ENCODE measurements around the gene CIROP. TPM values are rescaled to one million over a fixed set of nuclear protein-coding genes. Genes with fewer than 3 reads are reported as not detected.
A peak's percentile ranks its signal among the peaks of the same experiment; 100 is the strongest.

CIROP gene
- total and polyA plus RNA-seq, 4 donors: not detected

GRCh38 chr14:23071244-23071920 is 33.4 kb downstream of the CIROP start (continued):
- peak in 1 of 2 donors; percentile 7 for TF ChIP-seq JUND (IDR thresholded peaks at IDR 0.05)
- TF ChIP-seq RXRA (IDR thresholded peaks at IDR 0.05): peak in 1 of 2 donors; percentile 30

- DNase-seq (ENCODE audit: low spot score): no peak
- Histone ChIP-seq H3K4me1 (ENCODE audit: control insufficient read depth in 4 of 4, insufficient read depth in 4 of 4, low read length in 3 of 4) (peaks cover 2 to 29% (median 20%) of the 10 kb centered on the region in 4 donors), H3K27me3 (ENCODE audit: control insufficient read depth in 4 of 4, insufficient read depth in 4 of 4, low read length in 3 of 4) (no peaks in the 10 kb centered on the region), H3K27ac (ENCODE audit: low read depth in 1 of 2, low read length in 2 of 2) (peak overlapping the region; percentile 70 to 74), H3K9me3 (ENCODE audit: control insufficient read depth in 4 of 4, low read length in 3 of 4) (no peaks in the 10 kb centered on the region), H3K36me3 (ENCODE audit: control insufficient read depth in 4 of 4, insufficient read depth in 3 of 4, low read depth in 1 of 4, low read length in 3 of 4) (peaks cover 6 to 44% (median 33%) of the 10 kb centered on the region in 4 donors), H3K9ac (ENCODE audit: low read depth in 1 of 2, low read length in 2 of 2) (peak overlapping the region in 1 of 2 donors; percentile 57), H3K4me3 (ENCODE audit: low read depth in 1 of 3, low read length in 3 of 3) (peak overlapping the region in 2 of 3 donors; percentile 68 to 77)
- TF ChIP-seq ZBTB33 (IDR thresholded peaks at IDR 0.05): no peak
- 18% methylated on average over 10 of the region's 10 CpGs for WGBS
Observed at GRCh38 chr14:23070262-23071129, 34.3 kb downstream of the CIROP start.

DNA sequence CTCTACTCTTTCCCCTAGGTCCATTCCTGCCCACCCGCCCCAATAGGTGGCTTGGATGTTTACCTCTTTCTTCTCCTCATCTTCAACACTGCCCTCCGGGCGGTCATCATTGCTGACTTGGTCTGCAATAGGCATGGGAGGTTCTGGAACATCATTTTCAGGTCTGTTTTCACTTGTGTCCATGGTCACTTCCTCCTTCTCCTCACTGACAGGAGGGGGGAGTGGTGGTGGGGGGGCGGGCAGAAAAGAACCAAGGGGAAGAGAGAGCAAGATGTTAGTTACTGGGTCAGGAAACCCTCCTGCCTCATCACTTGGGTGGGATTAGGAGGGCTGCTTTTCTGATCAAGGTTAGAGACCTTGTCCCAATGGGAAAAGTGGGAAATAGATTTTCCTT is 35.4 kb downstream of the CIROP start:
- no peak overlapping the region for H3K27ac ChIP-seq (ENCODE audit: low read depth in 1 of 2, low read length in 2 of 2)
- TF ChIP-seq, protein P1, sequence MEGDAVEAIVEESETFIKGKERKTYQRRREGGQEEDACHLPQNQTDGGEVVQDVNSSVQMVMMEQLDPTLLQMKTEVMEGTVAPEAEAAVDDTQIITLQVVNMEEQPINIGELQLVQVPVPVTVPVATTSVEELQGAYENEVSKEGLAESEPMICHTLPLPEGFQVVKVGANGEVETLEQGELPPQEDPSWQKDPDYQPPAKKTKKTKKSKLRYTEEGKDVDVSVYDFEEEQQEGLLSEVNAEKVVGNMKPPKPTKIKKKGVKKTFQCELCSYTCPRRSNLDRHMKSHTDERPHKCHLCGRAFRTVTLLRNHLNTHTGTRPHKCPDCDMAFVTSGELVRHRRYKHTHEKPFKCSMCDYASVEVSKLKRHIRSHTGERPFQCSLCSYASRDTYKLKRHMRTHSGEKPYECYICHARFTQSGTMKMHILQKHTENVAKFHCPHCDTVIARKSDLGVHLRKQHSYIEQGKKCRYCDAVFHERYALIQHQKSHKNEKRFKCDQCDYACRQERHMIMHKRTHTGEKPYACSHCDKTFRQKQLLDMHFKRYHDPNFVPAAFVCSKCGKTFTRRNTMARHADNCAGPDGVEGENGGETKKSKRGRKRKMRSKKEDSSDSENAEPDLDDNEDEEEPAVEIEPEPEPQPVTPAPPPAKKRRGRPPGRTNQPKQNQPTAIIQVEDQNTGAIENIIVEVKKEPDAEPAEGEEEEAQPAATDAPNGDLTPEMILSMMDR (IDR thresholded peaks at IDR 0.05; ENCODE audit: low read depth, low read length, missing input control): no peak
- TF ChIP-seq RXRA (IDR thresholded peaks at IDR 0.05) (no peak), HNF4G (IDR thresholded peaks at IDR 0.05) (no peak), YY1 (IDR thresholded peaks at IDR 0.05) (no peak), REST (IDR thresholded peaks at IDR 0.05) (no peak), SP1 (IDR thresholded peaks at IDR 0.05) (no peak), RAD21 (IDR thresholded peaks at IDR 0.05) (no peak), ZBTB33 (IDR thresholded peaks at IDR 0.05) (no peak)
- TF ChIP-seq, protein P2, sequence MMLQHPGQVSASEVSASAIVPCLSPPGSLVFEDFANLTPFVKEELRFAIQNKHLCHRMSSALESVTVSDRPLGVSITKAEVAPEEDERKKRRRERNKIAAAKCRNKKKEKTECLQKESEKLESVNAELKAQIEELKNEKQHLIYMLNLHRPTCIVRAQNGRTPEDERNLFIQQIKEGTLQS (IDR thresholded peaks at IDR 0.05): no peak
- TF ChIP-seq, protein P3, sequence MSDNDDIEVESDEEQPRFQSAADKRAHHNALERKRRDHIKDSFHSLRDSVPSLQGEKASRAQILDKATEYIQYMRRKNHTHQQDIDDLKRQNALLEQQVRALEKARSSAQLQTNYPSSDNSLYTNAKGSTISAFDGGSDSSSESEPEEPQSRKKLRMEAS (IDR thresholded peaks at IDR 0.05): no peak
- H3K27me3 ChIP-seq (ENCODE audit: control insufficient read depth in 4 of 4, insufficient read depth in 4 of 4, low read length in 3 of 4): no peaks in the 10 kb centered on the region
- no peak overlapping the region for H3K4me3 ChIP-seq (ENCODE audit: low read depth in 1 of 3, low read length in 3 of 3)
- DNase-seq (ENCODE audit: low spot score): no peak
- peaks cover 7 to 34% (median 28%) of the 10 kb centered on the region in 4 donors for H3K36me3 ChIP-seq (ENCODE audit: control insufficient read depth in 4 of 4, insufficient read depth in 3 of 4, low read depth in 1 of 4, low read length in 3 of 4)
- no peak overlapping the region for H3K9ac ChIP-seq (ENCODE audit: low read depth in 1 of 2, low read length in 2 of 2)
- H3K4me1 ChIP-seq (ENCODE audit: control insufficient read depth in 4 of 4, insufficient read depth in 4 of 4, low read length in 3 of 4): peaks cover 2 to 29% (median 20%) of the 10 kb centered on the region in 4 donors
- H3K9me3 ChIP-seq (ENCODE audit: control insufficient read depth in 4 of 4, low read length in 3 of 4): no peaks in the 10 kb centered on the region
- WGBS: 86% methylated on average over 4 of the region's 4 CpGs
